ENCODE data around the gene MBOAT1.
A peak's percentile ranks its signal among the peaks of the same experiment; 100 is the strongest.

Gene MBOAT1, protein sequence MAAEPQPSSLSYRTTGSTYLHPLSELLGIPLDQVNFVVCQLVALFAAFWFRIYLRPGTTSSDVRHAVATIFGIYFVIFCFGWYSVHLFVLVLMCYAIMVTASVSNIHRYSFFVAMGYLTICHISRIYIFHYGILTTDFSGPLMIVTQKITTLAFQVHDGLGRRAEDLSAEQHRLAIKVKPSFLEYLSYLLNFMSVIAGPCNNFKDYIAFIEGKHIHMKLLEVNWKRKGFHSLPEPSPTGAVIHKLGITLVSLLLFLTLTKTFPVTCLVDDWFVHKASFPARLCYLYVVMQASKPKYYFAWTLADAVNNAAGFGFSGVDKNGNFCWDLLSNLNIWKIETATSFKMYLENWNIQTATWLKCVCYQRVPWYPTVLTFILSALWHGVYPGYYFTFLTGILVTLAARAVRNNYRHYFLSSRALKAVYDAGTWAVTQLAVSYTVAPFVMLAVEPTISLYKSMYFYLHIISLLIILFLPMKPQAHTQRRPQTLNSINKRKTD

DNA sequence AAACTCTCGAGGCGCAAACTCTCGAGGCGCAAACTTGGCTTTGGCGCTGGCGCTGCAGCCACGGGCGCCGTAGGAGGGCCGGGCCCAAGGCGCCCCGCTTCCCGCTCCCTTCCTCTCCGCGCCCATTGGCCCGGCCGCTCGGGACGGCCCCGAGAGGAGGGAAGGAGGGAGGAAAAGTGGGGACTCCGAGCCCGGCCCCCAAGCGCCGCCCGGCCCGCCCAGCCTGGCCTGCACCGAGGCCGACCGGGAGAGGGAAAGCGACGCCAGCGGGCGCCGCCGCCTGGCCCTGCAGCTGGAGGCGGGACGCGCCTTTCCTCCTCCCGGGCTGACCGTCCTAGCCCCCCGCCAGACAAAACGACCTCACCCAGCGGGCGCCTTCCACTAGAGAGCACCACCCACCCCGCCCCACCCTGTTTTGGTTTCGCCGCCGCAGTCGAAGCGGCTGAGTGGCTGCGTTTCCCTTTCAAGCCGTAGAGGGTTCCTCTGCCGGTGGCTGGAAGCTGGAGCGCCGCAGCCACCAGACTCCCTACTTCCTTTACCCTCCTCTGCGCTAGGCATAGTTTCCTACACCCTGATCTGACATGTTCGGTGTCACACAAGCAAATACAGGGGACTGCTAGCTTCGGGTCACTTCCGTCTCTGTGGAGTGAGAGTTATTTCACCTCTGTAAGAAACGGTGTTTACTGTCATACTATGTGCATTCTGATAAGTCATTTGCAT, at the start of gene MBOAT1:
TSS of gene MBOAT1 (minus strand) at position 78 of the 720 bp plus-strand sequence. CDS start 235 bp downstream, outside the sequence.
- Histone ChIP-seq H3K4me1 (ENCODE audit: control insufficient read depth in 1 of 2, insufficient read depth in 2 of 2, low read length in 2 of 2) (peaks cover 26 to 29% of the 10 kb centered on the region in 2 donors), H3K4me3 (ENCODE audit: low read depth in 1 of 2, low read length in 2 of 2) (peak within 1 kb of the TSS; percentile 87 to 94), H3K36me3 (ENCODE audit: control insufficient read depth in 1 of 2, insufficient read depth in 2 of 2, low read length in 2 of 2) (no peaks in the 10 kb centered on the region), H3K27ac (ENCODE audit: low read depth, low read length) (peak within 1 kb of the TSS; percentile 84), H3K9ac (ENCODE audit: low read depth in 1 of 2, low read length in 2 of 2) (peak within 1 kb of the TSS; percentile 83 to 88), H3K27me3 (ENCODE audit: control insufficient read depth in 1 of 2, insufficient read depth in 2 of 2, low read length in 2 of 2) (no peaks in the 10 kb centered on the region), H3K9me3 (ENCODE audit: control insufficient read depth in 1 of 2, low read length in 2 of 2) (no peaks in the 10 kb centered on the region)

- H3K4me3 ChIP-seq (ENCODE audit: low read depth in 1 of 2, low read length in 2 of 2): no peak overlapping the region
- H3K9ac ChIP-seq (ENCODE audit: low read depth in 1 of 2, low read length in 2 of 2): no peak overlapping the region
- H3K27me3 ChIP-seq (ENCODE audit: control insufficient read depth in 1 of 2, insufficient read depth in 2 of 2, low read length in 2 of 2): no peaks in the 10 kb centered on the region
- H3K9me3 ChIP-seq (ENCODE audit: control insufficient read depth in 1 of 2, low read length in 2 of 2): peaks cover 3 to 5% of the 10 kb centered on the region in 2 donors
- H3K27ac ChIP-seq (ENCODE audit: low read depth, low read length): no peak overlapping the region
- no peaks in the 10 kb centered on the region for H3K4me1 ChIP-seq (ENCODE audit: control insufficient read depth in 1 of 2, insufficient read depth in 2 of 2, low read length in 2 of 2)
- H3K36me3 ChIP-seq (ENCODE audit: control insufficient read depth in 1 of 2, insufficient read depth in 2 of 2, low read length in 2 of 2): no peaks in the 10 kb centered on the region
Observed at GRCh38 chr6:20261685-20262084, 49.4 kb upstream of the MBOAT1 start.

GRCh38 chr6:20260360-20260759, 48.1 kb upstream of the MBOAT1 start:
- H3K9me3 ChIP-seq (ENCODE audit: control insufficient read depth in 1 of 2, low read length in 2 of 2): peaks cover 3 to 5% of the 10 kb centered on the region in 2 donors
- H3K4me1 ChIP-seq (ENCODE audit: control insufficient read depth in 1 of 2, insufficient read depth in 2 of 2, low read length in 2 of 2): no peaks in the 10 kb centered on the region
- no peaks in the 10 kb centered on the region for H3K27me3 ChIP-seq (ENCODE audit: control insufficient read depth in 1 of 2, insufficient read depth in 2 of 2, low read length in 2 of 2)
- no peaks in the 10 kb centered on the region for H3K36me3 ChIP-seq (ENCODE audit: control insufficient read depth in 1 of 2, insufficient read depth in 2 of 2, low read length in 2 of 2)
- H3K27ac ChIP-seq (ENCODE audit: low read depth, low read length): no peak overlapping the region
- no peak overlapping the region for H3K4me3 ChIP-seq (ENCODE audit: low read depth in 1 of 2, low read length in 2 of 2)
- H3K9ac ChIP-seq (ENCODE audit: low read depth in 1 of 2, low read length in 2 of 2): no peak overlapping the region

DNA sequence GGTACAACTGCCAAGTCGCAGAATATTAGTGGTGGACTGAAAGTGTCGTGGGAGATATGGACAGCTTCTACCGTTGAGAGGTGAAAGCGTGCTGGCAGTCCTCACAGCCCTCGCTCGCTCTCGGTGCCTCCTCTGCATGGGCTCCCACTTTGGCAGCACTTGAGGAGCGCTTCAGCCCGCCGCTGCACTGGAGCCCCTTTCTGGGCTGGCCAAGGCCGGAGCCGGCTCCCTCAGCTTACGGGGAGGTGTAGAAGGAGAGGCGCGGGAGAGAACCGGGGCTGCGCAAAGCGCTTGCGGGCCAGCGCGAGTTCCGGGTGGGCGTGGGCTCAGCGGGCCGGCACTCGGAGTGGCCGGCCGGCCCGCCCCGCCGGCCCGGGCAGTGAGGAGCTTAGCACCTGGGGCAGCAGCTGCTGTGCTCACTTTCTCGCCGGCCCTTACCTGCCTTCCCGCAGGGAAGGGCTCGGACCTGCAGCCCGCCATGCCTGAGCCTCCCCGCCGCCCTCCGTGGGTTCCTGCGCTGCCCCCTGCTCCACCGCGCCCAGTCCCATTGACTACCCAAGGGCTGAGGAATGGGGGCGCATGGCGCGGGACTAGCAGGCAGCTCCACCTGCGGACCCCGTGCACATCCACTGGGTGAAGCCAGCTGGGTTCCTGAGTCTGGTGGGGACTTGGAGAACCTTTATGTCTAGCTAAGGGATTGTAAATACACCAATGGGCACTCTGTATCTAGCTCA, 47.2 kb upstream of the MBOAT1 start:
- Histone ChIP-seq H3K27ac (ENCODE audit: low read depth, low read length) (no peak overlapping the region), H3K27me3 (ENCODE audit: control insufficient read depth in 1 of 2, insufficient read depth in 2 of 2, low read length in 2 of 2) (no peaks in the 10 kb centered on the region), H3K9me3 (ENCODE audit: control insufficient read depth in 1 of 2, low read length in 2 of 2) (peaks cover 3 to 5% of the 10 kb centered on the region in 2 donors), H3K36me3 (ENCODE audit: control insufficient read depth in 1 of 2, insufficient read depth in 2 of 2, low read length in 2 of 2) (no peaks in the 10 kb centered on the region), H3K4me1 (ENCODE audit: control insufficient read depth in 1 of 2, insufficient read depth in 2 of 2, low read length in 2 of 2) (no peaks in the 10 kb centered on the region), H3K9ac (ENCODE audit: low read depth in 1 of 2, low read length in 2 of 2) (no peak overlapping the region), H3K4me3 (ENCODE audit: low read depth in 1 of 2, low read length in 2 of 2) (no peak overlapping the region)

GRCh38 chr6:20255428-20255827, 43.2 kb upstream of the MBOAT1 start:
- H3K9ac ChIP-seq (ENCODE audit: low read depth in 1 of 2, low read length in 2 of 2): no peak overlapping the region
- H3K9me3 ChIP-seq (ENCODE audit: control insufficient read depth in 1 of 2, low read length in 2 of 2): no peaks in the 10 kb centered on the region
- H3K27me3 ChIP-seq (ENCODE audit: control insufficient read depth in 1 of 2, insufficient read depth in 2 of 2, low read length in 2 of 2): no peaks in the 10 kb centered on the region
- peaks cover 0 to 8% of the 10 kb centered on the region in 2 donors for H3K4me1 ChIP-seq (ENCODE audit: control insufficient read depth in 1 of 2, insufficient read depth in 2 of 2, low read length in 2 of 2)
- no peaks in the 10 kb centered on the region for H3K36me3 ChIP-seq (ENCODE audit: control insufficient read depth in 1 of 2, insufficient read depth in 2 of 2, low read length in 2 of 2)
- no peak overlapping the region for H3K27ac ChIP-seq (ENCODE audit: low read depth, low read length)
- H3K4me3 ChIP-seq (ENCODE audit: low read depth in 1 of 2, low read length in 2 of 2): no peak overlapping the region

DNA sequence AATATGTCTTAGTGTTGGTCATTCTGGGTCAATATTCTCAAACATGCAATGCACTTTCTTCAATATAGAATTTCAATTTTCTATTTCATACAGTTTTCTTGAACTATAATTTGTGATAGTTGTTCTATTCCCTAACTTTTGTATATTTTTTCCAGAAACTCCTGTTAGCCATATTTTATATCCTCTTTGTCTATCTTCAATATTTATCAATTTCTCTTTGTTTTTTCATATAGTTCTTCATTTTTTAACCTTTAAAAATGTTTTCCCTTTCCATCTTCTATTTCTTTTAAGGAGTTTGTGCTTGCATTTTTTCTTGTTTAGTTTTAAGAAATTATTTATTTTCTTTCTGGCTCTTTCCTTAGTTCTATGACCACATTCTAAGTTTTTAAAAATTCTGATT, 42.0 kb upstream of the MBOAT1 start:
- Histone ChIP-seq H3K4me1 (ENCODE audit: control insufficient read depth in 1 of 2, insufficient read depth in 2 of 2, low read length in 2 of 2) (peaks cover 0 to 8% of the 10 kb centered on the region in 2 donors), H3K4me3 (ENCODE audit: low read depth in 1 of 2, low read length in 2 of 2) (no peak overlapping the region), H3K9me3 (ENCODE audit: control insufficient read depth in 1 of 2, low read length in 2 of 2) (no peaks in the 10 kb centered on the region), H3K36me3 (ENCODE audit: control insufficient read depth in 1 of 2, insufficient read depth in 2 of 2, low read length in 2 of 2) (no peaks in the 10 kb centered on the region), H3K9ac (ENCODE audit: low read depth in 1 of 2, low read length in 2 of 2) (no peak overlapping the region), H3K27me3 (ENCODE audit: control insufficient read depth in 1 of 2, insufficient read depth in 2 of 2, low read length in 2 of 2) (no peaks in the 10 kb centered on the region), H3K27ac (ENCODE audit: low read depth, low read length) (no peak overlapping the region)

- no peaks in the 10 kb centered on the region for H3K27me3 ChIP-seq (ENCODE audit: control insufficient read depth in 1 of 2, insufficient read depth in 2 of 2, low read length in 2 of 2)
- H3K27ac ChIP-seq (ENCODE audit: low read depth, low read length): no peak overlapping the region
- peaks cover 0 to 8% of the 10 kb centered on the region in 2 donors for H3K4me1 ChIP-seq (ENCODE audit: control insufficient read depth in 1 of 2, insufficient read depth in 2 of 2, low read length in 2 of 2)
- H3K4me3 ChIP-seq (ENCODE audit: low read depth in 1 of 2, low read length in 2 of 2): no peak overlapping the region
- no peaks in the 10 kb centered on the region for H3K36me3 ChIP-seq (ENCODE audit: control insufficient read depth in 1 of 2, insufficient read depth in 2 of 2, low read length in 2 of 2)
- H3K9me3 ChIP-seq (ENCODE audit: control insufficient read depth in 1 of 2, low read length in 2 of 2): no peaks in the 10 kb centered on the region
- H3K9ac ChIP-seq (ENCODE audit: low read depth in 1 of 2, low read length in 2 of 2): no peak overlapping the region
Observed at GRCh38 chr6:20253021-20253420, 40.8 kb upstream of the MBOAT1 start.

DNA sequence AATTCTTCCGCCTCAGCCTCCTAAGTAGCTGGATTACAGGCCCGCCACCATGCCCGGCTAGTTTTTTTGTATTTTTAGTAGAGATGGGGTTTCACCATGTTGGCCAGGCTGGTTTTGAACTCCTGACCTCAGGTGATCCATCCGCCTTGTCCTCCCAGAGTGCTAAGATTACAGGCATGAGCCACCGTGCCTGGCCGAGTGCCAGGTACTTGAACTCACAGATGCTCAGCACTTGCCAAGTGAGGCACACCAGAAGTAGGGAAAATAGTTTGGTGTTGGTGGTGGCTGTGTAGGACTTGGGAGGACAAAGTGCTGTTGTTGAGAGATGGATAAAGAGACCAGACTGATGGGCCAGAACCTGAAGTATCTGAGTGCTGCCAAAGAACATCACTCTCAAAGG, 40.0 kb upstream of the MBOAT1 start:
- no peaks in the 10 kb centered on the region for H3K36me3 ChIP-seq (ENCODE audit: control insufficient read depth in 1 of 2, insufficient read depth in 2 of 2, low read length in 2 of 2)
- H3K4me3 ChIP-seq (ENCODE audit: low read depth in 1 of 2, low read length in 2 of 2): no peak overlapping the region
- no peak overlapping the region for H3K27ac ChIP-seq (ENCODE audit: low read depth, low read length)
- H3K27me3 ChIP-seq (ENCODE audit: control insufficient read depth in 1 of 2, insufficient read depth in 2 of 2, low read length in 2 of 2): no peaks in the 10 kb centered on the region
- no peak overlapping the region for H3K9ac ChIP-seq (ENCODE audit: low read depth in 1 of 2, low read length in 2 of 2)
- no peaks in the 10 kb centered on the region for H3K9me3 ChIP-seq (ENCODE audit: control insufficient read depth in 1 of 2, low read length in 2 of 2)
- peaks cover 0 to 8% of the 10 kb centered on the region in 2 donors for H3K4me1 ChIP-seq (ENCODE audit: control insufficient read depth in 1 of 2, insufficient read depth in 2 of 2, low read length in 2 of 2)

GRCh38 chr6:20251525-20251924, 39.3 kb upstream of the MBOAT1 start:
- Histone ChIP-seq H3K27ac (ENCODE audit: low read depth, low read length) (no peak overlapping the region), H3K4me1 (ENCODE audit: control insufficient read depth in 1 of 2, insufficient read depth in 2 of 2, low read length in 2 of 2) (peaks cover 0 to 11% of the 10 kb centered on the region in 2 donors)

More at GRCh38 chr6:20251525-20251924, 39.3 kb upstream of the MBOAT1 start:
- no peak overlapping the region for H3K4me3 ChIP-seq (ENCODE audit: low read depth in 1 of 2, low read length in 2 of 2)
- no peaks in the 10 kb centered on the region for H3K9me3 ChIP-seq (ENCODE audit: control insufficient read depth in 1 of 2, low read length in 2 of 2)
- H3K27me3 ChIP-seq (ENCODE audit: control insufficient read depth in 1 of 2, insufficient read depth in 2 of 2, low read length in 2 of 2): no peaks in the 10 kb centered on the region
- H3K36me3 ChIP-seq (ENCODE audit: control insufficient read depth in 1 of 2, insufficient read depth in 2 of 2, low read length in 2 of 2): no peaks in the 10 kb centered on the region
- H3K9ac ChIP-seq (ENCODE audit: low read depth in 1 of 2, low read length in 2 of 2): no peak overlapping the region

Data from duodenal mucosa (tissue), 2 donors.